Measurements from ENCODE around the gene SCAMP5.

SCAMP5 gene

DNA sequence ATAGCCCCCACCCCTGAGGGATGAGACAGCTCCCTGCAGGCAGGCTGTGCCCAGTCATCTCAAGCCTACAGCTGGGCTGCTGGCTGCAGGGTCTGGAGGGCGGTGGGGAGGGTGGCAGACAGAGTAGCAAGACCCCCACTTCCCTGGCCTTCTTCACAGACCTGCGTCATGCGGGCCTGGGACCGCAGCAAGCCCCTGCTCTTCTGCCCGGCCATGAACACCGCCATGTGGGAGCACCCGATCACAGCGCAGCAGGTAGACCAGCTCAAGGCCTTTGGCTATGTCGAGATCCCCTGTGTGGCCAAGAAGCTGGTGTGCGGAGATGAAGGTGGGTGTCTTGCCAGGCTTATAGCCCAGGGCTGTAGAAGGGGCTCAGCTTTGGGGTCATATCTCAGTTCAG, 53.0 kb downstream of the SCAMP5 start:
- DNase-seq (ENCODE audit: low read depth) = no peak

DNA sequence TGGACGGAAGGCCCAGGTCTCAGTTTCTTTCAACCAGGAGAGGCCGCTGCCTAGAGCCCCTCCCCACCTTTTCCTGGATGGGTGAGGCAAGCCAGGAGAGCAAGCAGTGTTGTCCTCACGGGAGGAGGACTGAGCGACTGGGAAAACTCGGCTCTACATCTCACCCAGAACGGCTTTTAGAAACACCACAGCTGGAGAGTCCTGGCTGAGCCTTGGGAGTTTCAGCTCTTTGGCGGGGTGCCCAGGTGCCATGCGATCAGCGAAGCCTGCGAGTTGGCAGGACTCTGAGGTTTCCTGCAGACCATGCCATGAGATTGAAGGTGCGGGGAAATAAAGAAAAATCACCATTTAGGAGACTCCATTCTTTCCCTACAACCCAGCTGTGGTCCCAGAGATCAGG, 54.0 kb downstream of the SCAMP5 start:
- no peak for DNase-seq (ENCODE audit: low read depth)

GRCh38 chr15:75050283-75050682, 54.9 kb downstream of the SCAMP5 start:
- DNase-seq (ENCODE audit: low read depth) = no peak

DNA sequence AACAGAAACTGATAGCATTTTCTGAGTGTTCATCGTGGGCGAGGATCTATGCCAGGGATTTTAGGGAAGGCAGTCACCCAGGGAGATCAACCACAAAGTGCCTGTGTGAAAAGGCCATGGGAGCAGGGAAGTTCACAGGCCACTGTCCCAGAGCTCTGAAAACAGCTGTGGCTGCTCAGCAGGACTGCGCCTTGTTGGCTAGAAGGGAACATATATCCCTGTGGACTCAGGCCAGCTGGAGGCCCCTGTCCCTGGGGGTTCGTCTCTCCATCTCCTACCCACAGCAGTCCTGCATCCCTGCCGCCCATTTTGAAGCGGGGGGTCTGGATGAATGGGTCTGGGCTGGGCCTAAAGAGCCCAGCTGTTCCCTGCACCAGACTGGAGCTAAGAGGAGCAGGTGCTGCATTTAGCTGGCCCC, 55.8 kb downstream of the SCAMP5 start:
- DNase-seq (ENCODE audit: low read depth) = no peak

GRCh38 chr15:75051711-75052110, 56.3 kb downstream of the SCAMP5 start:
- no peak for DNase-seq (ENCODE audit: low read depth)

GRCh38 chr15:75052972-75053747, 57.8 kb downstream of the SCAMP5 start:
- no peak for DNase-seq (ENCODE audit: low read depth)

DNA sequence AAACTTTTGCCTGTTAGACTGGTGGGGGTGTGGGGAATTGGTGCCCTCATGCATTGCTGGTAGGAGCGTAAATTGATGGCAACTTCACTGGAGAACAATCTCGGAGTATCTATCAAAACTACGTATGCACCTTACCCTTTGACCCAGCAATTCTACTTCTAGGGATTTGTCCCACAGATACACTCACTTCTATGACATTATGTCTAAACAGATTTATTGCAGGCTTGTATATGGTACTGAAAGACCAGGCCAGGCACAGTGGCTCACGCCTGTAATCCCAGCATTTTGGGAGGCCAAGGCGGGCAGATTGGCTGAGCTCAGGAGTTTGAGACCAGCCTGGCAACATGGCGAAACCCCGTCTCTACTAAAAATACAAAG, 58.4 kb downstream of the SCAMP5 start:
- no peak for DNase-seq (ENCODE audit: low read depth)

DNA sequence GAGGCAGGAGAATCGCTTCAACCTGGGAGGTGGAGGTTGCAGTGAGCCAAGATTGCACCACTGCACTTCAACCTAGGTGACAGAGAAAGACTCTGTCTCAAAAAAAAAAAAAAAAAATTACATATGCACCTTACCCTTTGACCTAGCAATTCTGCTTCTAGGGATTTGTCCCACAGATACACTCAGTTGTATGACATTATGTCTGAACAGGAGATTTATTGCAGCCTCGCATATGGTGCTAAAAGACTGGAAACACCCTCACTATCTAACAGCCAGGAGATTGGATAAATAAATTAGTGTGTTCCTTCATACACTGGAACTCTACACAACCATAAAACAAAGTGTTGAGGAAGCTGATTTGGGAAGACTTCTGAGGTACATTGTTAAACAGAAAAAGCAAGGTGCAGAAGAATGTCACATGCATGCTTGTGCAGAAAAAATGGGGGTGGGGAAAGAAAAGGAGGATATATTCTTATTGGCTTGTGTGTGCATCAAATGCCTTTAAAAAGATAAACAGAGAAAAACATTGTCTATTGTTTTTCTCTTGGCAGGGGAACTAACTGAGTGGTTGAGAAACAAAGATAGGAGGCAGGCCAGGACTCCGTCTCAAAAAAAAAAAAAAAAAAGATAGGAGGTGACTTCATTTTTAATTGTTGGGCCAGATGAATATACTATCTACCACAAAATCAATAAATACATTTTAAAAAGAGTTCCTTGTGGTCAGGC, 59.0 kb downstream of the SCAMP5 start:
- DNase-seq (ENCODE audit: low read depth) = no peak

DNA sequence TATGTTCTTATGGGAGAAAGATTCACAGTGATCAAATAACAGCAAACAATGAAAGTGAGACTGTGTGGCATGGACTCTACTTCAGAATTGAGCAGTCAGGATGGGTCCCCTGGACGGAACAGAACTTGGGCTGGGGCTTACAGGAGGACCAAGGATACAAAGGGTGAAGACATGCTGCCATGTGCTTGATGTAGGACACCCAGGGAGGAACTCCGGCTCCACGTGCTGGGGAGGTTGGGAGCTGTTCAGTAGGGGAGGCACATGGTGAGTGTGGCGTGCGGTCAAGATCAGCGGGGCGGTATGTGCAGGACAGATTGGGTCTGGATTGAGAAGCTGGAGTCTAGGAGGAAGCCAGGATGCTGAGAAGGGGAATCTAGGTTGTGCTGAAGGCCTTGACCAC, 60.7 kb downstream of the SCAMP5 start:
- DNase-seq (ENCODE audit: low read depth) = no peak

GRCh38 chr15:75058127-75058905, 63.0 kb downstream of the SCAMP5 start:
- DNase-seq (ENCODE audit: low read depth) = no peak

DNA sequence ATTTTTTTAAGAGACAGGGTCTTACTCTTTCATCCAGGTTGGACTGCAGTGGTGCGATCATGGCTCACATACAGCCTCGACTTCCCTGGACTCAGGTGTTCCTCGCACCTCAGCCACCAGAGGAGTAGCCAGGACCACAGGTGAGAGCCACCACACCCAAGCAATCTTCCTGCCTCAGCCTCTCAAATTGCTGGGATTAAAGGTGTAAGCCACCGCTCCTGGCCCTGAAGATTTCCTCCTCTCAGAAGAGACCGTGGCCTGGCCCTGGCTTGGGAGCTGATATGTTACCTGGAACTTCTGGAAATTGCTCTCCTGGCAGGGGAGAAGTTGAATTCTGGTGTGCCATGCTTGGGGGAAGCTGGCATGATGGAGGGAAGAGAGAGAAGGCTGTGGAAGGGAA, 64.2 kb downstream of the SCAMP5 start:
- no peak for DNase-seq (ENCODE audit: low read depth)

DNA sequence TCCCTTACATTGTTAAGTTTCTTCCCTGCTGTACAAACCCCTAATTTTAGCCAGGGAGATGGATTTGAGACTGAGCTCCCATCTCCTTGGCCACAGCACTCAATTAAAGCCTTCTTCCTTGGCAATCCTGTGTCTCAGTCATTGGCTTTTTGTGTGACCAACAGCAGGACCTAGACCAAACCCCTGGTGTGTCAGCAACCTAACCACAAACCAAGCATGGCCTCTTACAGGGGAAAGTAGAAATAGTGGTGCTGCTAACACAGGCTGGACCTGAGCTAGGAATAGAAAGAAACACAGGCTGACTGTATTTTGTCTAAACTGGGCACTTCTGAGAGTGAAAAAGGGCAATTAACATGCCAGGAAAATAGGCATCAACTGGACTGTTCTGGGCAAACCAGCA, 65.9 kb downstream of the SCAMP5 start:
- DNase-seq (ENCODE audit: low read depth) = no peak

DNA sequence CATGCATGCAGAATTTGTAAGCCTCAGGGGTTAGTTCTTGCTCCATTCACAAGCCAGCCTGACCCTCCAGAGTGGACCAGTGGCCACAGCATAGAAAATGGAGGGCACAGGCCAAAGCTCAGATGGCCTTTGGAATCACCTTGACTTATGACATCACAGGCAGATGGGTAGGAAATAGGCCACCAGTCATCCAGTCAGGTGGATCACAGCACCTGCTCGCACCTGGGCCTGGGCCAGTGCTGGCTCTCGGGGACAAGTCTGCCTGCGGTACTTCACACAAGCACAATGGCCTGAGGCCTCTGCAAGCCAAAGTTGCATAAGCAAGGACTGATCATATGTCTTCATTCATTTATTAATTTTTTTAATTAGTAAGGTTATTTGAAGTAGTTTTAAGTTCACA, 67.3 kb downstream of the SCAMP5 start:
- DNase-seq (ENCODE audit: low read depth) = no peak

GRCh38 chr15:75063338-75063737, 68.0 kb downstream of the SCAMP5 start:
- no peak for DNase-seq (ENCODE audit: low read depth)

DNA sequence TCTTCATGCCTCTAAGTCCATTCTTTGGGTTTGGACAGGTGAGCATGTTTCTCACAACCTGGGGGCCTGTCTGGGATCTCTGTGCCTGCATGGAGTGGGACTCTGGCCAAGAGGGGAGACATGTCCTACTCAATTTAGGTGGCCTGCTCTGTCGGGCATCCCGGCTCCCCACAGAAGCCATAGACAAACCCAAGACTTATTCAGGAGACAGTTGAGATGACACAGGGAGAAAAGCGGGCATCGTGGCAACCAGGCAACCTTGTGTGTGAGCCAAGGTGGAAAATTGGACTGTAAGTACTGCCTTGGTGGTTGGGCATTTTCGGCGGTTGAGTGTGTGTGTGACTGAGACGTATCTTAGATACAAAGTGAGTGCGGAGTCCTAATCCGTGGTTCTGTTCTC, 68.5 kb downstream of the SCAMP5 start:
- DNase-seq (ENCODE audit: low read depth) = no peak

GRCh38 chr15:75064846-75065245, 69.5 kb downstream of the SCAMP5 start:
- no peak for DNase-seq (ENCODE audit: low read depth)

DNA sequence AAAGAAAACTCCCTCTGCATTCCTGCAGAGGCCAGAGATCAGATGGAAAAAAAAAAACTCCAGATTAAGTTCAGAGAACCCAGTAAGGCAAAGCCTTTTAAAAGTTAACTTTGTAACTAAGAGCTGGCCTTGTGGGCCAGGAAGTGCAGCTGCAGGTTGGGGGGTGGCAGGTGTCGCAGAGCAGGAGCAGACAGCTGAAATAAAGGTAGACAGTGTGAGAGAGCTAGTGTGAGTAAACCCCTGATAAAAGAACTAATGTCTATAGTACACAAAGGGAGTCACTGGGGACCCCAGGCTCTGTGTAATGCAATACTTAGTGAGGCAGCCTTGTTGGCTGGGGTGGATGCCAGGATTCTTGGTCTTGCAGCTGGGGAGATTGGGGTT, 70.1 kb downstream of the SCAMP5 start:
- DNase-seq (ENCODE audit: low read depth) = no peak

DNA sequence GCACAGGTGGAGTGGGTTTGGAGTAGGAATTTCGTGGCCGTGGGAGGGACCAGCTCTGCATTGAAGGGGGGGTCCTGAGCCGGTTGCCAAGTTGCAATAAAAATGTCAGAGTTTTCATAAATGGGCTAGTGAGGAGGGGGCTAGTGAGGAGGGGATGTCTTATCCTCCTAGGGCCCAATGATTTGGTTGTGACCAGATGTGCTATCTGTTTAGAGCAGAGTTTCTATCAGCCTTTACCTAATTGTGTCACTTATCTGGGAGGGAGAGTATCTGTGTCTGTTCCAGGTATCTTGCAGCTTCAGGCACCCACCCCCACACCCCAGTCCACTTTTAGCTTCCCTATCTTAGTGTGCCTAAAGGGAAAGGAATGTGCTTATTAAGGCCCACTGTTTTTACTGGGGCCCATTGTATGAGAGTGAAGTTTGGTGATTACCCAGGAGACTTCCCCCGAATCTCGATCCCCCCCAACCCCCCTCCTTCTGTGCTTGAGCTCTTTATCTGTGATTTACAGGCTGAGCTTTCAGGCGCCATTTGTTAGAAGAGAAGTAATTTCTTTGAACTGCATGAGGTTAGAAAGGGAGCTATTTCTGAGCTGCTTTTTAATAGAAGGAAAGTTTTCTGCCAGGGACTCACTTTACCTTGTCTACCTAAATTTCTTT, 70.6 kb downstream of the SCAMP5 start:
- no peak for DNase-seq (ENCODE audit: low read depth)

- no peak for DNase-seq (ENCODE audit: low read depth)
Observed at GRCh38 chr15:75067123-75067830, 71.9 kb downstream of the SCAMP5 start.

DNA sequence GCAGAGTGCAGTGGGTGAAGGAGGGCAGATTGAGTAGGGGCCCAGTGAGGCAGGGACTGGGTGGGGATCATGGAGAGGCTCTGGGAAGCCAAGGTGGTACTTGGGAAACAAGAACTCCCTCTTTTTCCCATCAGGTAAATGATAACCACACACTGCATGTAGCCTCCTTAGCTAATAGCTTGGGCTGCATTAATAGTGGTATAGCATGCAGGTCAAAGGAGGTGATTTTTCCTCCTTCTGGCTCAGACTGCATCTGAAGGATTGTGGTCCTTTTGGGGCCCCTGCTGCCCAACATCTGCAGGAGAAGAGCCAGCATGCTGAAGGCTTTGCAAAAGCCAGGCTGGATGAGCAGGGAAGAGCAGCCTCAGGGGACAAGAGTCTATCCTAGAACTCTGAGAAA, 73.4 kb downstream of the SCAMP5 start:
- DNase-seq (ENCODE audit: low read depth) = no peak

- no peak for DNase-seq (ENCODE audit: low read depth)
Observed at GRCh38 chr15:75069301-75069925, 74.0 kb downstream of the SCAMP5 start.

Measured in activated T-helper 1 cell treated with Interleukin-2 at 50 U/mL for 16 hours (primary cell).